Tibial artery (tissue), 4 donors: ENCODE measurements around the gene POFUT2.

Source experiments
- DNase-seq, 2 donors: peaks; one replicate each; pipeline ENCODE4 v3.0.0-alpha.2; 2019
- H3K27ac ChIP-seq, 2 donors: fragments of 200-600 bp; sonication (generic) in 1 of 2; 1 replicate in 1 of 2; 2 replicates in 1 of 2; pipeline ENCODE4 v1.5.1; 2018 to 2019; ENCODE audit warnings: mild to moderate bottlenecking in 1 of 2
- H3K27me3 ChIP-seq, 2 donors: fragments of 200-600 bp; sonication (generic) in 1 of 2; one replicate each; pipeline versions ENCODE4 v1.5.1 to v1.6.0; 2016 to 2019
- H3K36me3 ChIP-seq, 3 donors: fragments of 200-600 bp; sonication (generic) in 2 of 3; one replicate each; pipeline ENCODE4 v1.5.1; 2016 to 2019; ENCODE audit warnings: mild to moderate bottlenecking in 2 of 3
- H3K4me1 ChIP-seq, 4 donors: fragments of 200-600 bp; sonication (generic) in 2 of 4; 1 replicate in 3 of 4; 2 replicates in 1 of 4; pipeline ENCODE4 v1.5.1; 2016 to 2019
- H3K4me3 ChIP-seq, 2 donors: fragments of 200-600 bp; sonication (generic) in 1 of 2; 1 replicate in 1 of 2; 2 replicates in 1 of 2; pipeline ENCODE4 v1.5.1; 2018 to 2019; ENCODE audit warnings: mild to moderate bottlenecking in 2 of 2
- H3K9me3 ChIP-seq, 3 donors: fragments of 200-600 bp; sonication (generic) in 1 of 3; one replicate each; pipeline ENCODE4 v1.5.1; 2016 to 2019
- intact Hi-C: fragments of 100-400 bp; cut with DNase I; formaldehyde crosslinking; loops from one replicate; pipeline ENCODE4 v1.15.0; 2023; ENCODE audit warnings: low total_unique reads
- TF ChIP-seq, protein P1 (sequence below), 2 experiments: fragments of 200-600 bp in 1 of 2; fragments of 450-650 bp in 1 of 2; IDR thresholded peaks; one replicate each; pipeline ENCODE4 v1.5.1; 2017 to 2019; ENCODE audit warnings: antibody characterized with exemption in 2 of 2, mild to moderate bottlenecking in 1 of 2, moderate library complexity in 1 of 2

Gene POFUT2

DNA sequence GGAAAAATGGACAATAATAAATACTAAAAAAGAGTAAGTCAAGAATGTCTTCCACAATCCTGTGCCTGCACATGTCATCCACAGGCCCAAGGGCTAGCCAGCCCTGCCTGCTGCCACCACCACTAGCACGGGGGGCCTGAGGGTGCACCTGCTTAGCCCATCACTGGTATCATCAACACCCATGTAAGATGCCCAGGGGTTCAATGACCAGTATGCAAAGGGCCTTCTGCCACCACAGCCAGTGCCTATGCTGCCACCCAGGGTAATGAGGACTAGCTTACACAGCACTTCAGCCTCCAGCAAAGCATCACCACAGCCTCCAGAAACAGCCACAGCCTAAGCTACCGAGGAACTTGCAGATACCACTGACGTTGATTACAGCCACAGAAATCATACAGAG is 46.3 kb downstream of the POFUT2 start:
- Histone ChIP-seq H3K4me1 (no peaks in the 10 kb centered on the region), H3K27me3 (peaks cover 0 to 13% of the 10 kb centered on the region in 2 donors), H3K9me3 (peaks cover 3 to 27% (median 26%) of the 10 kb centered on the region in 3 donors), H3K36me3 (peaks cover 0 to 3% (median 0%) of the 10 kb centered on the region in 3 donors), H3K27ac (no peak overlapping the region), H3K4me3 (no peak overlapping the region)
- TF ChIP-seq, protein P1, sequence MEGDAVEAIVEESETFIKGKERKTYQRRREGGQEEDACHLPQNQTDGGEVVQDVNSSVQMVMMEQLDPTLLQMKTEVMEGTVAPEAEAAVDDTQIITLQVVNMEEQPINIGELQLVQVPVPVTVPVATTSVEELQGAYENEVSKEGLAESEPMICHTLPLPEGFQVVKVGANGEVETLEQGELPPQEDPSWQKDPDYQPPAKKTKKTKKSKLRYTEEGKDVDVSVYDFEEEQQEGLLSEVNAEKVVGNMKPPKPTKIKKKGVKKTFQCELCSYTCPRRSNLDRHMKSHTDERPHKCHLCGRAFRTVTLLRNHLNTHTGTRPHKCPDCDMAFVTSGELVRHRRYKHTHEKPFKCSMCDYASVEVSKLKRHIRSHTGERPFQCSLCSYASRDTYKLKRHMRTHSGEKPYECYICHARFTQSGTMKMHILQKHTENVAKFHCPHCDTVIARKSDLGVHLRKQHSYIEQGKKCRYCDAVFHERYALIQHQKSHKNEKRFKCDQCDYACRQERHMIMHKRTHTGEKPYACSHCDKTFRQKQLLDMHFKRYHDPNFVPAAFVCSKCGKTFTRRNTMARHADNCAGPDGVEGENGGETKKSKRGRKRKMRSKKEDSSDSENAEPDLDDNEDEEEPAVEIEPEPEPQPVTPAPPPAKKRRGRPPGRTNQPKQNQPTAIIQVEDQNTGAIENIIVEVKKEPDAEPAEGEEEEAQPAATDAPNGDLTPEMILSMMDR (IDR thresholded peaks at IDR 0.05) = no peak
- DNase-seq = no peak
- intact Hi-C loops = no loop called here

DNA sequence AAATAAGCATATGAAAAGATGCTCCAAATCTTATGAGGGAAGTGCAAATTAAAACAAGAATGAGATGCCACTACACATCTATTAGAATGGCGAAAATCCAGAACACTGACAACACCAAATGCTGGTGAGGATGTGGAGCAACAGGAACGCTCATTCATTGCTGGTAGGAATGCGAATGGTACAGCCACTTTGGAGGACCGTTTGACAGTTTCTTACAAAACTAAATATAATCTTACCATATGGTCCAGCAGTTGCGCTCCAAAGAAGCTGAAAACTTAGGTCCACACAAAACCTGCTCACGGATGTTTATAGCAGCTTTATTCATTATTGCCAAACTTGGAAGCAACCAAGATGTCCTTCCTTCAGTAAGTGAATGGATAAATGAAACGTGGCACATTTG is 50.3 kb downstream of the POFUT2 start:
- Histone ChIP-seq H3K9me3 (peaks cover 3 to 17% (median 9%) of the 10 kb centered on the region in 3 donors), H3K4me1 (no peaks in the 10 kb centered on the region), H3K36me3 (no peaks in the 10 kb centered on the region), H3K27ac (no peak overlapping the region), H3K4me3 (no peak overlapping the region), H3K27me3 (peaks cover 0 to 12% of the 10 kb centered on the region in 2 donors)
- TF ChIP-seq, protein P1 (IDR thresholded peaks at IDR 0.05) = no peak
- DNase-seq = no peak
- intact Hi-C loops = loop anchor here (10.0 kb wide), 1 partner anchor 73 kb away; no protein-coding TSS in a partner anchor

DNA sequence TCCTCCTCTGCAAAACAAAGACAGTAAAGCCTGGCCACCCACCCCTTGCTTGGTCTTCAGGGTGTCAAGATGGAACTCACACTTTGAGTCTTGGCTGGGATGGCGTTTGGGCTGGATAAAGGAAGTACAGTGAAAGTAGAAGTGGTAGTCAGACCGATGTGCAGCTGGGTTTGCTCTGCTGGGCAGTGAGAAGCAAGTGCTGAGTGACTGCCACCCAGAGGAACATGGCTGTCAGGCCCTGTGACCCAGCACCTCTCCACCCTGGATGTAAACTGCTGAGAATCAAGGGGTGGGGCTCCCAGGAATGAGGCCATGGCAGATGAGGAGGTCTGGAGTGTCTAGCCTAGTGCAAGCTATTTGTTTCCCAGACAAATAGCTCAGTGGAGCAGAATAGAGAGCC is 51.2 kb downstream of the POFUT2 start:
- TF ChIP-seq, protein P1 (IDR thresholded peaks at IDR 0.05) = no peak
- Histone ChIP-seq H3K9me3 (peaks cover 0 to 8% (median 2%) of the 10 kb centered on the region in 3 donors), H3K27ac (no peak overlapping the region), H3K4me3 (no peak overlapping the region), H3K36me3 (no peaks in the 10 kb centered on the region), H3K27me3 (peaks cover 0 to 12% of the 10 kb centered on the region in 2 donors), H3K4me1 (no peaks in the 10 kb centered on the region)
- peak in 1 of 2 donors; percentile 57 for DNase-seq
- intact Hi-C loops = loop anchor here (10.0 kb wide), 1 partner anchor 72 kb away; no protein-coding TSS in a partner anchor

DNA sequence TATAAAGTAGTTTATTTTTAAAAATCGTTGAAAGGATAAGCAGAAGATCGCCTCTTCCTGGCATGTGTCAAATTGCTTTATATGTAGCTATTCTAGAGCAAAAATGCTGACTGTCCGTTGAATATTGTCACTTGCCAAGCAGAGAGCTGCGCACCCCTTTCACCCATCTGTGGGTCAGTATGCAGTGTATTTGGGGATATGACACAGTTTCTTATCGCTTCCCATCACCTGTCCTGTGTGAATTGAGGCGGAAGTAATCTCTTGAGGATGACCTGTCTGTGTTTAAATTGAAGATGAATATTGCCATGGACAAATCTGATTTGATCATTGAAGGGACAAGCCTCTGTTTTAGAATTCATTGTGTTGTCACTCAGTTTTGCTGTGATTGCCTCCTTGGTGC is 52.2 kb downstream of the POFUT2 start:
- Histone ChIP-seq H3K4me3 (no peak overlapping the region), H3K4me1 (no peaks in the 10 kb centered on the region), H3K9me3 (no peaks in the 10 kb centered on the region), H3K27me3 (peaks cover 0 to 12% of the 10 kb centered on the region in 2 donors), H3K36me3 (no peaks in the 10 kb centered on the region), H3K27ac (no peak overlapping the region)
- TF ChIP-seq, protein P1 (IDR thresholded peaks at IDR 0.05) = no peak
- intact Hi-C loops = loop anchor here (10.0 kb wide), 1 partner anchor 71 kb away; no protein-coding TSS in a partner anchor
- no peak for DNase-seq

DNA sequence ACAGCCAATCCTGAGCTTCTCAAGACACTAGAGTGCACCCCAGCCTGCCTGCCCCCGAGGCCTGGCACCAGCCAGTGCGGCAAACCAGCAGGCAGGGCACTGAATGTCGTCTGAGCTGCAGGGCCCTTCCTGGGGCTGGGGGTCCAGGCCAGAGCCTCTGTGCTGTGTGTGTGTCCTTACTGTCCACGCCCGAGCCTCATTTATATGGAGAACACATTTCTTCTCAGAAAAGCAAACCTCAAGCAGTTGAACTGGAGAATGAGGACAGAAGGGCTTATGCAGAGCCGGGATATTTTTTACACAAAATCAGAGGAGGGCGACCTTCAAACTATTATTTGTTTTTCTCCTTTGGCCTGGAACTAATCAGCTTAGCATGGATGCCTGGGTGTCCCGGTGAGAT is 52.7 kb downstream of the POFUT2 start:
- Histone ChIP-seq H3K4me1 (no peaks in the 10 kb centered on the region), H3K9me3 (no peaks in the 10 kb centered on the region), H3K4me3 (no peak overlapping the region), H3K27ac (no peak overlapping the region), H3K36me3 (no peaks in the 10 kb centered on the region), H3K27me3 (peaks cover 0 to 12% of the 10 kb centered on the region in 2 donors)
- TF ChIP-seq, protein P1 (IDR thresholded peaks at IDR 0.05) = no peak
- peak in 1 of 2 donors; percentile 47 for DNase-seq
- intact Hi-C loops = loop anchor here (10.0 kb wide), 1 partner anchor 70 kb away; no protein-coding TSS in a partner anchor
